ENCODE data around the gene RBM6. TPM values are rescaled to one million over a fixed set of nuclear protein-coding genes. Genes with fewer than 3 reads are reported as not detected.

The RBM6 gene
- polyA plus RNA-seq, 3 donors = 11.3 to 137 (median 17.8) TPM

DNA sequence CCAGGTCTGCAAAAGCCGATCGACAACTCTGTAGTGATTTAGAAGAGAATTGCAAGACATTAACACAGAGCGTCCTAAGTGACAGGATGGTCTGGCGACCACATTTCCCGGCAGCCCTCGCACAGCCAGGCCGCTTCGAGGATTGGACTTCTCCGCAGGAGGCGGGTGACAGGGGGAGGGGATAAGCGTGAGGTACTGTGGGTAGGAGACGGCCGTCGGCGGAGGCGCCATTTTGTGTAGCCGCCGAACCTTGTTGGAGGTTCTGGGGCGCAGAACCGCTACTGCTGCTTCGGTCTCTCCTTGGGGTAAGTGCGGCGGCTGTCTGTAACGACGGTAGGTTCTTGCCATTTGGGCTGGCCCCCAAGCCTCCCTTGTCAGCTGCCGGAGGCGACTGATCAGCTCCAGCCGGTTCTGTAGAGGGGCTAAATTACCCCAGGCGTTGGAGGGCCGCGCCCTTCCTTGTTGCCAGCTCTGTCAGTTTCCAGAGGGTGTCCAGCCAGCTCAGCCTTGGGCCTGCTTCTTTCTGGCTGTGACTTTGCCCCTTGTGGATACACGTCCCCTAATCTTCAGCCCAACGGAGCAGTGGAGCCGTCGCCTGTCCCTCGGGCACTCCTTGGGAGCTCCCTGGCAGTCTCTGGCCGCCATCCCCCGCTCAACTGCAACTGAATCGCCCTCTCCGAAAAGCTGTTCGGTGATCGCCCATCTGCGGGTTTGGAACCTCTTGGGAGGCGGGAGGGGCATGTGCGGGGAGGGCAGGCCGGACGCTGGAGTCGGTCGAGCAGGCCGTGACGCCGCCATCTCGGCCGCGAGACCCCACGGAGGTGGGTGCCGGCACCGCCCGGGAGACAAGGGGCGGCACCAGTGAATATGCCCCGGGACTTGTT lies 149.0 kb downstream of the RBM6 start, which contains the start of gene RBM5:
TSS of gene RBM5 (plus strand) at position 195 of the 884 bp plus-strand sequence. CDS start 1,516 bp downstream, outside the sequence.
- Histone ChIP-seq H3K4me1 (ENCODE audit: control insufficient read depth in 1 of 2, insufficient read depth in 2 of 2, low read length in 2 of 2) (peaks cover 23% of the 10 kb centered on the region in 2 donors), H3K9ac (ENCODE audit: insufficient read depth, low read length, poor library complexity, severe bottlenecking) (peak within 1 kb of the TSS; percentile 99), H3K4me2 (replicated peaks; ENCODE audit: extremely low read depth, low read length, poor library complexity, severe bottlenecking) (peak within 1 kb of the TSS; percentile 90), H4K20me1 (ENCODE audit: insufficient read depth, low read length) (peaks cover 36% of the 10 kb centered on the region), H3K27me3 (ENCODE audit: control insufficient read depth in 2 of 2, insufficient read depth in 2 of 2, low read length in 2 of 2) (no peaks in the 10 kb centered on the region), H3K9me3 (replicated peaks in 1 of 2; ENCODE audit: control insufficient read depth in 1 of 2, insufficient read depth in 1 of 2, low read length in 2 of 2) (no peaks in the 10 kb centered on the region), H3K27ac (ENCODE audit: low read depth in 1 of 2, low read length in 2 of 2) (peak within 1 kb of the TSS; percentile 90 to 99), H3K36me3 (replicated peaks in 1 of 2; ENCODE audit: control insufficient read depth in 1 of 2, insufficient read depth in 2 of 2, low read length in 2 of 2) (peaks cover 35 to 39% of the 10 kb centered on the region in 2 donors), H3K4me3 (replicated peaks in 1 of 3; ENCODE audit: low read depth in 2 of 3, low read length in 3 of 3) (peak within 1 kb of the TSS; percentile 83 to 100 (median 99)), H3K79me2 (ENCODE audit: insufficient read depth, low read length) (peaks cover 51% of the 10 kb centered on the region), H2AFZ (ENCODE audit: insufficient read depth, low read depth, low read length, poor library complexity, severe bottlenecking) (peak within 1 kb of the TSS; percentile 84)
- H3K4me1 Mint-ChIP-seq = peaks cover 22% of the 10 kb centered on the region
- H3K27ac Mint-ChIP-seq = peak within 1 kb of the TSS; percentile 93 to 99 (median 99)
- TF ChIP-seq, protein P1, sequence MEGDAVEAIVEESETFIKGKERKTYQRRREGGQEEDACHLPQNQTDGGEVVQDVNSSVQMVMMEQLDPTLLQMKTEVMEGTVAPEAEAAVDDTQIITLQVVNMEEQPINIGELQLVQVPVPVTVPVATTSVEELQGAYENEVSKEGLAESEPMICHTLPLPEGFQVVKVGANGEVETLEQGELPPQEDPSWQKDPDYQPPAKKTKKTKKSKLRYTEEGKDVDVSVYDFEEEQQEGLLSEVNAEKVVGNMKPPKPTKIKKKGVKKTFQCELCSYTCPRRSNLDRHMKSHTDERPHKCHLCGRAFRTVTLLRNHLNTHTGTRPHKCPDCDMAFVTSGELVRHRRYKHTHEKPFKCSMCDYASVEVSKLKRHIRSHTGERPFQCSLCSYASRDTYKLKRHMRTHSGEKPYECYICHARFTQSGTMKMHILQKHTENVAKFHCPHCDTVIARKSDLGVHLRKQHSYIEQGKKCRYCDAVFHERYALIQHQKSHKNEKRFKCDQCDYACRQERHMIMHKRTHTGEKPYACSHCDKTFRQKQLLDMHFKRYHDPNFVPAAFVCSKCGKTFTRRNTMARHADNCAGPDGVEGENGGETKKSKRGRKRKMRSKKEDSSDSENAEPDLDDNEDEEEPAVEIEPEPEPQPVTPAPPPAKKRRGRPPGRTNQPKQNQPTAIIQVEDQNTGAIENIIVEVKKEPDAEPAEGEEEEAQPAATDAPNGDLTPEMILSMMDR (IDR thresholded peaks at IDR 0.05) = no peak
- peaks cover 31 to 38% of the 10 kb centered on the region in 2 donors for H3K36me3 Mint-ChIP-seq
- H3K27me3 Mint-ChIP-seq (ENCODE audit: low read depth in 3 of 3) = peaks cover 0 to 1% (median 0%) of the 10 kb centered on the region in 3 donors
- intact Hi-C loops (cut with micrococcal nuclease) = no loop called here
- peak within 1 kb of the TSS; percentile 98 to 99 for H3K4me3 Mint-ChIP-seq
- under 1% methylated on average over 59 of the region's 61 CpGs for WGBS (ENCODE audit: insufficient coverage)
- peaks cover 0 to 3% (median 0%) of the 10 kb centered on the region in 7 donors for H3K9me3 Mint-ChIP-seq
- DNase-seq = peak; percentile 84 to 88 (median 84)

DNA sequence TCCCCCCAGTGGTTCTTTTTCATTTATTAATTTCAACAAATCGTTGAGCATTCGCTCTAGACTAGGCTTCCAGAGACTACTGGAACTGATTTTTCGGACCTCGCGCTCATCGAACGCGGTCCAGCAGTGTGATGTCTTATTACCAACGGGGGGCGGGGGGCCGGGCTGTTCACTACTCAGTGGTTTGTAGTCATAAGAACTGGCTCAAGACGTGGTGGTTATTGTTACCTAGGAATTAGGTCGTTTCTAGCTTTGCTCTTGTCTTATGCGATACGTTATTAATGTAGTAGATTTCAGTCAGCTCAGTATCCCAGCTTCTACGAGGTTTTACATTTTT lies 149.6 kb downstream of the RBM6 start:
- no peak for DNase-seq
- Mint-ChIP-seq H3K36me3 (peaks cover 34 to 44% of the 10 kb centered on the region in 2 donors), H3K4me3 (peak overlapping the region; percentile 98 to 99), H3K27ac (peak overlapping the region; percentile 93 to 99 (median 99)), H3K4me1 (peaks cover 22% of the 10 kb centered on the region), H3K27me3 (ENCODE audit: low read depth in 3 of 3) (peaks cover 0 to 1% (median 0%) of the 10 kb centered on the region in 3 donors), H3K9me3 (peaks cover 0 to 3% (median 0%) of the 10 kb centered on the region in 7 donors)
- intact Hi-C loops (cut with micrococcal nuclease) = no loop called here
- peak overlapping the region; percentile 83 to 100 (median 99) for H3K4me3 ChIP-seq (replicated peaks in 1 of 3; ENCODE audit: low read depth in 2 of 3, low read length in 3 of 3)
- H3K27me3 ChIP-seq (ENCODE audit: control insufficient read depth in 2 of 2, insufficient read depth in 2 of 2, low read length in 2 of 2) = no peaks in the 10 kb centered on the region
- peaks cover 42% of the 10 kb centered on the region for H4K20me1 ChIP-seq (ENCODE audit: insufficient read depth, low read length)
- peaks cover 56% of the 10 kb centered on the region for H3K79me2 ChIP-seq (ENCODE audit: insufficient read depth, low read length)
- H3K9ac ChIP-seq (ENCODE audit: insufficient read depth, low read length, poor library complexity, severe bottlenecking) = peak overlapping the region; percentile 99
- peaks cover 23% of the 10 kb centered on the region in 2 donors for H3K4me1 ChIP-seq (ENCODE audit: control insufficient read depth in 1 of 2, insufficient read depth in 2 of 2, low read length in 2 of 2)
- WGBS (ENCODE audit: insufficient coverage) = 0% methylated on average over 10 of the region's 16 CpGs
- peak overlapping the region; percentile 90 to 99 for H3K27ac ChIP-seq (ENCODE audit: low read depth in 1 of 2, low read length in 2 of 2)
- peaks cover 41 to 45% of the 10 kb centered on the region in 2 donors for H3K36me3 ChIP-seq (replicated peaks in 1 of 2; ENCODE audit: control insufficient read depth in 1 of 2, insufficient read depth in 2 of 2, low read length in 2 of 2)
- H3K9me3 ChIP-seq (replicated peaks in 1 of 2; ENCODE audit: control insufficient read depth in 1 of 2, insufficient read depth in 1 of 2, low read length in 2 of 2) = no peaks in the 10 kb centered on the region
- TF ChIP-seq, protein P1 (IDR thresholded peaks at IDR 0.05) = no peak
- peak overlapping the region; percentile 90 for H3K4me2 ChIP-seq (replicated peaks; ENCODE audit: extremely low read depth, low read length, poor library complexity, severe bottlenecking)
- H2AFZ ChIP-seq (ENCODE audit: insufficient read depth, low read depth, low read length, poor library complexity, severe bottlenecking) = peak overlapping the region; percentile 84
